Fibroblast of lung (primary cell): ENCODE data around the gene KCTD5. TPM values are rescaled to one million over a fixed set of nuclear protein-coding genes. Genes with fewer than 3 reads are reported as not detected.

Experiments used
- DNase-seq, 2 donors: peaks; one replicate each; pipeline versions ENCODE4 v3.0.0 to v3.0.0-alpha.2; 2010; ENCODE audit warnings: low read depth in 2 of 2
- H2AFZ ChIP-seq: 2 replicates; pipeline ENCODE4 v1.5.1; 2012; ENCODE audit warnings: low read length, control low read depth, inconsistent platforms
- H3K27ac ChIP-seq: 2 replicates; pipeline ENCODE4 v1.5.1; 2011; ENCODE audit warnings: low read length, control low read depth; ENCODE audit not compliant: insufficient read depth
- H3K27me3 ChIP-seq: 2 replicates; pipeline ENCODE4 v1.5.1; 2011; ENCODE audit warnings: mild to moderate bottlenecking, low read length; ENCODE audit not compliant: control insufficient read depth, insufficient read depth
- H3K36me3 ChIP-seq: 2 replicates; pipeline ENCODE4 v1.5.1; 2011; ENCODE audit warnings: low read length; ENCODE audit not compliant: control insufficient read depth, insufficient read depth
- H3K4me1 ChIP-seq: 2 replicates; pipeline ENCODE4 v1.5.1; 2011; ENCODE audit warnings: low read length; ENCODE audit not compliant: control insufficient read depth, insufficient read depth; ENCODE audit errors: extremely low read depth
- H3K4me2 ChIP-seq: 2 replicates; pipeline ENCODE4 v1.5.1; 2011; ENCODE audit warnings: low read length, control low read depth; ENCODE audit not compliant: insufficient read depth; ENCODE audit errors: extremely low read depth
- H3K4me3 ChIP-seq, 4 experiments: fragments of 200-600 bp in 1 of 4; sonication (generic) in 1 of 4; replicated peaks in 1 of 4; 2 replicates each; pipeline ENCODE4 v1.5.1; 2011 to 2016; ENCODE audit warnings: low read length in 4 of 4, low read depth in 3 of 4, mild to moderate bottlenecking in 3 of 4, control low read depth in 2 of 4, inconsistent platforms in 1 of 4, mixed read lengths in 1 of 4; ENCODE audit not compliant: insufficient read depth in 1 of 4; ENCODE audit errors: control extremely low read depth in 1 of 4
- H3K79me2 ChIP-seq: 2 replicates; pipeline ENCODE4 v1.5.1; 2012; ENCODE audit warnings: mild to moderate bottlenecking, low read length, inconsistent platforms; ENCODE audit not compliant: control insufficient read depth, insufficient read depth
- H3K9ac ChIP-seq: 2 replicates; pipeline ENCODE4 v1.5.1; 2011; ENCODE audit warnings: mild to moderate bottlenecking, low read length, control low read depth; ENCODE audit not compliant: insufficient read depth
- H3K9me3 ChIP-seq: 2 replicates; pipeline ENCODE4 v1.5.1; 2012; ENCODE audit warnings: low read depth, low read length; ENCODE audit not compliant: control insufficient read depth, insufficient read depth
- H4K20me1 ChIP-seq: 2 replicates; pipeline ENCODE4 v1.5.1; 2011; ENCODE audit warnings: low read length; ENCODE audit not compliant: control insufficient read depth, insufficient read depth; ENCODE audit errors: extremely low read depth
- CTCF ChIP-seq, 2 donors: IDR thresholded peaks in 1 of 2; conservative IDR thresholded peaks in 1 of 2; 1 replicate in 1 of 2; 2 replicates in 1 of 2; pipeline ENCODE4 v1.5.1; 2011 to 2012; ENCODE audit warnings: low read length in 2 of 2, control low read depth in 1 of 2, inconsistent platforms in 1 of 2, low read depth in 1 of 2, mild to moderate bottlenecking in 1 of 2
- EZH2 ChIP-seq: IDR thresholded peaks from 2 replicates; pipeline ENCODE4 v1.5.1; 2012; ENCODE audit warnings: low read length, control low read depth, mild to moderate bottlenecking; ENCODE audit errors: missing control alignments
- polyA plus RNA-seq, 2 donors: library from polyadenylated mRNA; depleted of rRNA in 1 of 2; stranded (reverse) in 1 of 2; unstranded in 1 of 2; fragments of >200 nt; gene quantifications; 2 replicates each; pipeline ENCODE4 v1.2.1, GENCODE V29; 2011 to 2012; ENCODE audit warnings: missing spikeins in 1 of 2
- total RNA-seq: library from RNA; depleted of rRNA; stranded (reverse); fragments of >200 nt; gene quantifications from 2 replicates; pipeline ENCODE4 v1.2.1, GENCODE V29; 2014

KCTD5 gene
- total and polyA plus RNA-seq, 2 donors (not counting 1 experiment from before 2014, with no cell fraction given): 21.6 to 25.9 TPM

GRCh38 chr16:2704983-2705275, 22.6 kb downstream of the KCTD5 start:
- H3K4me2 ChIP-seq: no peak overlapping the region
- no peaks in the 10 kb centered on the region for H3K9me3 ChIP-seq
- no peaks in the 10 kb centered on the region for H3K4me1 ChIP-seq
- no peaks in the 10 kb centered on the region for H3K79me2 ChIP-seq
- no peak overlapping the region for H3K9ac ChIP-seq
- H2AFZ ChIP-seq: no peak overlapping the region
- H3K36me3 ChIP-seq: peaks cover 16% of the 10 kb centered on the region
- H3K4me3 ChIP-seq: no peak overlapping the region
- no peak for DNase-seq
- H3K27me3 ChIP-seq: no peaks in the 10 kb centered on the region
- TF ChIP-seq CTCF (conservative IDR thresholded peaks at IDR 0.05 in 1 of 2, IDR thresholded peaks at IDR 0.05 in 1 of 2; ENCODE audit: low read depth in 1 of 2, low read length in 2 of 2) (no peak), EZH2 (no peak)
- no peak overlapping the region for H3K27ac ChIP-seq
- no peaks in the 10 kb centered on the region for H4K20me1 ChIP-seq

- no peak overlapping the region for H2AFZ ChIP-seq
- H3K4me3 ChIP-seq: no peak overlapping the region
- no peak overlapping the region for H3K27ac ChIP-seq
- H3K4me2 ChIP-seq: no peak overlapping the region
- H3K27me3 ChIP-seq: no peaks in the 10 kb centered on the region
- no peaks in the 10 kb centered on the region for H3K4me1 ChIP-seq
- no peaks in the 10 kb centered on the region for H4K20me1 ChIP-seq
- TF ChIP-seq EZH2: no peak
- TF ChIP-seq CTCF (conservative IDR thresholded peaks at IDR 0.05 in 1 of 2, IDR thresholded peaks at IDR 0.05 in 1 of 2; ENCODE audit: low read depth in 1 of 2, low read length in 2 of 2): no peak
- no peaks in the 10 kb centered on the region for H3K9me3 ChIP-seq
- DNase-seq: no peak
- H3K79me2 ChIP-seq: no peaks in the 10 kb centered on the region
- peaks cover 12% of the 10 kb centered on the region for H3K36me3 ChIP-seq
- no peak overlapping the region for H3K9ac ChIP-seq
Observed at GRCh38 chr16:2705351-2705750, 23.0 kb downstream of the KCTD5 start.

- Histone ChIP-seq H3K27me3 (no peaks in the 10 kb centered on the region), H3K4me2 (no peak overlapping the region), H3K9ac (no peak overlapping the region), H2AFZ (no peak overlapping the region), H3K4me3 (no peak overlapping the region), H3K36me3 (peaks cover 10% of the 10 kb centered on the region), H3K79me2 (no peaks in the 10 kb centered on the region), H3K27ac (no peak overlapping the region), H3K4me1 (no peaks in the 10 kb centered on the region), H4K20me1 (no peaks in the 10 kb centered on the region), H3K9me3 (no peaks in the 10 kb centered on the region)
- no peak for DNase-seq
- no peak for TF ChIP-seq EZH2
- no peak for TF ChIP-seq CTCF (conservative IDR thresholded peaks at IDR 0.05 in 1 of 2, IDR thresholded peaks at IDR 0.05 in 1 of 2; ENCODE audit: low read depth in 1 of 2, low read length in 2 of 2)
Observed at GRCh38 chr16:2706085-2706484, 23.8 kb downstream of the KCTD5 start.
